NCI-H1105 treated with DMSO at 0.1 percent for 48 hours (cell line): Measurements from ENCODE around the gene C1orf174.

Source experiments
- DNase-seq: peaks from one replicate; lab custom pipeline; 2025; lab: John Stamatoyannopoulos, UW

The C1orf174 gene

DNA sequence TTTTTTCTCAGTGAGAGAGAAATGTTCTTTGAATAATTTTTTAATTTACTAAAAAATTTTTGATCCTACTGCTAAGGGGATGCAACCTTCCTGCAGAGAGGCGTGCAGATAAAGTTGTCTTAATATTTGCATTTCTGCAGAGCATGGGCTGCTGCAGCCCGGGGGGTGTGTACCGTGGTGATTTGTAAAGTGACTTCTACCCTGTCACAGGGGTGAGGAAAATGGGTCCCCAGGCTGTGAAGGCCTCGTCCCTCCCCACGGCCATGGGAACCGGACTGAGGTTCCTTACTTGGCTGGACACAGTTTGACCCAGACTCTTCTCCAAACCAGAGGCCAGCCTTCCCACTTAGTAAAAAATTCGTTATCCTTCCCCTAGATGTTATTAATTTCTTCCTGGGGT, 9.5 kb upstream of the C1orf174 start:
- no peak for DNase-seq

DNA sequence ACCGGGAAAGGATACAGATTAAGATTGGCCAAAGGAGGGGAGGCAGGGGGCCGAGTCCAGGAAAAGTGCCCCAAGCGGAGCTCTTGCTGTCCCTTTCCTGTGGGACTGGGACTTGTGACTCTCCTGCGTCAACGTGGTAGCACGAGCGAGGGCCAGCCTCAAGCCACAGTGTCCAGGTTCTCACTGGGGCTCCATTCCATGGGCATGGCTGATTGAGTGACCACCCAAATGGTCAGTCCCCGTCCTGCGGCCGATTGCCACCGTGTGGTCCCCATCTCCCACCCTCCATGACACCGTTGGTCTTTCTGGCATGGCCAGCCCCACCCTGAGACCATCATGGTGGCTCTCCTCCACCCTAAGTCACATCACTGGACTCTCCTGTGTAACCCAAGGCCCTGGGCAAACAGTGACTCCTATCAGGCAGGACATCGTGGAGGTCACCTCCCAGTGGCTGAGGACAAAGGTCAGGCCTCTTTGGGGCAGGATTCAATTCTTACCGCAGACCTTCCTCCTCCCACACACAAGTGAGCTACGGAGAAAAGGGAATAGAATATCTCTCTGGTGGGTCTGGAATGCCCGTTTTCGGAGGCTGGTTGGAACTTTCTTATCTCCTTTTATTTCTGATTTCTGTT, 8.9 kb upstream of the C1orf174 start:
- no peak for DNase-seq

DNA sequence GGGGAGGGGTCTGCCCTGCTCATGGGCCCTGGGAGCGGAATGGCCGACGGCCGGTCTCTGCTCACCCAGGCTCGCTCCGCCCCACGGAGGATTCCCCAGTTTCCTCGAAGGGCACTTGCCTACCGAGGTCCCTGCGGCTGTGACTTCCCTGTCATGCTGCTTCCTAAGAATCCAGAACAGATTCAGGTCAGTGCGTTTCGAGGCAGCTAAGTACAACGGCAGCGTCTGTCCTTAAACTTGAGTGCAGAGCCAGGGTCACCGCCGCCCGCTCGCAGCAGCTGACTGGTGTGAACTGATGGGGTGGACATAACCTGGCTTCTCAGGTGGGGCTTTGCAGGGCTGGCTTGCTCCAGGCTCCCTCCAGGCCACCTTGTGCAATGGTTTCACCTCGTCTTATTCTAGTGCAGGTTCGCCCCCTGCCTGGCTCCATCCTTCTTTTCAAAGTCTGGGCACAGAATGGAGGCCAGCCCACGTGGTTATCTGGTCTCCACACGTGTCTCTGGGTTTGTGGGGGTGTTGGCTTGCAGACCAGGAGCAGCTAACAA, 7.6 kb upstream of the C1orf174 start:
- no peak for DNase-seq

GRCh38 chr1:3907031-3907534, 7.0 kb upstream of the C1orf174 start:
- DNase-seq: no peak

DNA sequence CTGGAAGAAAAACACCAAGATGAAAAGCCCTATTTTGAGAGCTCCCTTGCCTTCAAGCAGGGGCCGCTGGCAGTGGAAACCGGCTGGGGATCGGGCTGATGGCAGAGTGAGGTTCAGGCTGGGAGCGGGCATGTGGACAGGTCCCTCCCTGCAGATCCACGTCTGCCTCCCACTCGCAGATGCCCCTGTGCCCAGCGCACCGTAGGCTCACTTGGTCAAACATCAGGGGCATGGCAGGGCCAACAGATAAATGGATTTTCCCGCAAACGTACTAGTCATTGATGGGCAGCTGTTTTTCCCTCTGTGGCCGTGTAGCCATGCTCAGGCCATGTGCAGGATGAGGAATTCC, 6.6 kb upstream of the C1orf174 start:
- no peak for DNase-seq

GRCh38 chr1:3905953-3906671, 6.0 kb upstream of the C1orf174 start:
- DNase-seq: no peak

DNA sequence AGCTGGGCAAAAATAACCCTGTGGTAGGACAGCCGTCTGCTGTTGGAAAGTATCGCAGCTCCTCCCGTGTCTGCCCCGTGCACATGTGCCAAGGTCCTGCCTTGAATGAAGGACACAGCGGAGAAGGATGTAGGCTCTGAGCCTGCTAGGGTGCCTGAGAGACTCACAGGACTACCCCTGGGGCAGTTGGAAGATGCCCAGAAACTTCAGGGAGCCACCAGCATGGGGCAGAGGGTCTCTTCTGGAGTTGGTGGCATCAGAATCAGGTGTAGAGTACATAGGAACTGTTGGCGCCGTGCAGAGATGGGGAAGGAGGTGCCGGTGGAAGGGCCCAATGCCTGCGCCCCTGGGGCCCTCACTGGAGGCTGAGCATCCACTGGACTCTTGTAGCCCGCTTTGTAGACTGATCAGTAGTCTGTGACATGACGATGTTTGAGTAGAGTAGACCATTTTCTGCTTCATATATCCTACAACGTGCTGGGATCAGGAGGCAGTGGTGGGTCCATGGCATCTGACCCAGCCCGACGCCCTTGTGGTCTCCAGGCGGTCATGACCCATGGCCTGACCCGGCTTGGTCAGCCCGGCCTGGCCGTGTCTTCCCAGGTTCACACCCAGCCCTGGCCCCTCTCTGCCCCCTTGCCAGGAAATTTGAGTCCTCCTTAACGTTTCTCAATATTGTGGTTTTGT, 5.3 kb upstream of the C1orf174 start:
- no peak for DNase-seq

GRCh38 chr1:3904843-3905185, 4.7 kb upstream of the C1orf174 start:
- DNase-seq: no peak

DNA sequence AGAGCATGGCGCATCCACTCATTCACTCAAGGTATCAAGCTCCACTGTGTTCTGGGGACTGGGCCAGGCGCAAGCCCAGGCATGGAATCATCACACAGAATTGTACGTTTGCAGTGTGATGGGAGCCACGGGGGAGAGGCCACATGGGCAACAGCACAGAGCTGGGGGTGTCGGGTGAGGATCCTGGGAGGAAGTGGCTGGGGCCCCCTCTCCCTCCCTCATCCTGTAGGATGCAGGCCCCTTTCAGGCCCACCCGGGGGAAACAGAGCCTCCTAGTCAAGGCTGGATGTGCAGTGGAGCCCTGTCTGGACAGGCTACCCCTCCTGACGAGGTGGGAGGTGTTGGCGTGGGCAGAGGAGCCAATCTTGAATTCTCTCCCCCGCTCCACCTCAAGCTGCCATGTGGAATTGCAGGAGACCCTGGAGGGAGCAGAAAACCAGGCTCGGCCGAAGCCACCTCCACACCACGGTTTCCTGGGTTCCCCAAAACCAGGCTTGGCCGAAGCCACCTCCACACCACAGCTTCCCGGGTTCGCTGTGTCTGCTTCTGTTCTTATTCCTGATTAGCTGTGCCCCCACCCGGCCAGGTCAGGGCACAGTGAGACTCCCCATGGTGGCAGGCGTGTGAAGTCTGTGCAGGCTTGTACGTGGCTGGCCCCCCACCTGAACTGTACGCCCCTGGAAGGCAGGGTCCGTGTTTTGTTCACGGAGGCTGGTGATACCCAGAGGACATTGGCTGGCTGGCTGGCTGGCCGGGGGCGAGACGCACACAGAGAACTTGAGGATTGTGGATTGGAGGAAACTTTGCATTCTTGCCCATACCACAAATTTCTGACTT, 4.2 kb upstream of the C1orf174 start:
- no peak for DNase-seq

DNA sequence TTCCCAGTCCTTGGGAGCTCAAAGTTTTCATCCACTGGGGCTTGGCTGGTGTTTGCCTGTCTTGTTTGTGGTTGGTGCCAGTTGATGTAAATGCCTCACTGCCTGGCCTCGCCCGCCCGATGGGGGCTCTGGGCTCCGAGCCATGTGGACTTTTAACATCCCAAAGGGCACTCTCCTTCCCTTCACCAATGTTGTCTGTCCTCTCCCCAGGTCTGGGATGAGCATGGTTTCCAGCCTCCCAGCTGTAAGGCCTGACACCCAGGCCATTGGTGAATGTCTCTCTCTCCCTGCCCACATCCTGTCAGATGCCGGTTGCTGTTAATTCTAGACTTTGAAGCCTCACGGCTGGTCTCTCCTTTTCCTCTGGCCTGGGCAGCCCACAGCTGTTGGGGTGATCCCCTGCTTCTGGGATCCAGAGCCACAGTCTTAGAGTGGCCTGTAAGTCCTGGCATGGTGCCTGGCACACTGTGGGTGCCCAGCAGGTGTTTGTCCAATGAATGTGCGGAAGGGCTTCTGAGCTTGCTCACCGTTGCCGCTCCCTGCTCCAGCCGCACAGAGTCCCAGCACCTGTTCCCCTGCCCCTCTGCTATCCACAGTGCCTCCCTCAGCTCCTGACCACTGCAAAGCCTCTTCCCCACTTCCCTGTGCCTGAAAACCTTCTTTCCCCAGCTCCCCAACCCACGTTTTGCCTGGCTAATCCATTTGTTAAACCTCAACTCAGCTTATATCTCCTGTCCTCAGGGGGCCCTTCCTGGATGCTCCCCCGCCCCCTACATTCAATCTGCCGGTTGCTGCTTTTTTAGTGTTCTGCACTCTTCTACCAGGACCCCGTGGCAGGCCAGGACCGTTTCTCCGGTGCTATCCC, 3.3 kb upstream of the C1orf174 start:
- DNase-seq: peak; percentile 68

DNA sequence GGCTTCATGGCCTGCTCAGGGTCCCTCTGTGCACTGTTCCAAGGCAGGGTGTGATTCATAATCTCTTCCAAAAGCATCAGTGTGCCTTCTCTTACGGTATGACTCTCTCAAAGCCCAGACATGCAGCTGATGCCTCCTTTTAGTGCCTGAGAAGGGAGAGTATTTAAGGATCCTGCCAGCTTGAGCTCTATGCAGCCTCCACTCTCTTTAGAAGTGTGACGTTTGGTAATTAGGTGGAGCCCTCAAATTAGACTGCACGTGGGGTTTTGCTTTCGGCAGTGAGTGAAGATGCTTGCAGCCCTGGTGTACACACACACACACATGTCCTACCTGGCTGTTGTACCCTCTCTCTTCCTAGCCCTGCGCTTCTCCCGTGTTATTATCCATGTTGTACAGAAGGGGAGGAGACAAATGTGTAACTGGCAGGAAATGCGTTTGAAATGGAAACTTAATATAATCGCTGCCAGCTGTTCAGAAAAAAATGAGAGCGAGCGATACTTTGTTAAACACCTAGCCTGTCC, 2.6 kb upstream of the C1orf174 start:
- DNase-seq: peak; percentile 44

DNA sequence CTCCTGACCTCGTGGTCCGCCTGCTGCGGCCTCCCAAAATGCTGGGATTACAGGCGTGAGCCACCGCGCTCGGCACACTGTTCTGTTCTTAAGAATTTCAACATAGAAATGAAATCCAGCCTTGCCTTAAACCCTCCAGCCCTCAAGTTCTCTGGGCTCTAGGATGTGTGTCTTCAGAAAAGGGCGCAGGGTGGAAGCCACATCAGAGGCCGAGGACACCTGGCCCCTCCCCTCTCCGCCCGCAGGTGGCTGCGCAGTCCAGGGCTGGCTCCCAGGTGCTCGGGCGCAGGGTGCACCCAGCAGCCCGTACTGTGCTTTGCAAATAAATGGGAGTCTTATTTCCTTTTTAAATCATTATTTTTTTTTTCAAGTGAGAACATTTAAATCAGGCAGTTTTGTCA, 2.0 kb upstream of the C1orf174 start:
- DNase-seq: no peak

GRCh38 chr1:3900969-3901529, 977 bp upstream of the C1orf174 start:
- DNase-seq: peak; percentile 30

- DNase-seq: peak; percentile 39
These were observed 320 bp downstream of the C1orf174 start for GRCh38 chr1:3899754-3900149.

GRCh38 chr1:3898994-3899753, 898 bp downstream of the C1orf174 start:
- DNase-seq: no peak

- no peak for DNase-seq
These were observed 1.7 kb downstream of the C1orf174 start for GRCh38 chr1:3898475-3898735.

DNA sequence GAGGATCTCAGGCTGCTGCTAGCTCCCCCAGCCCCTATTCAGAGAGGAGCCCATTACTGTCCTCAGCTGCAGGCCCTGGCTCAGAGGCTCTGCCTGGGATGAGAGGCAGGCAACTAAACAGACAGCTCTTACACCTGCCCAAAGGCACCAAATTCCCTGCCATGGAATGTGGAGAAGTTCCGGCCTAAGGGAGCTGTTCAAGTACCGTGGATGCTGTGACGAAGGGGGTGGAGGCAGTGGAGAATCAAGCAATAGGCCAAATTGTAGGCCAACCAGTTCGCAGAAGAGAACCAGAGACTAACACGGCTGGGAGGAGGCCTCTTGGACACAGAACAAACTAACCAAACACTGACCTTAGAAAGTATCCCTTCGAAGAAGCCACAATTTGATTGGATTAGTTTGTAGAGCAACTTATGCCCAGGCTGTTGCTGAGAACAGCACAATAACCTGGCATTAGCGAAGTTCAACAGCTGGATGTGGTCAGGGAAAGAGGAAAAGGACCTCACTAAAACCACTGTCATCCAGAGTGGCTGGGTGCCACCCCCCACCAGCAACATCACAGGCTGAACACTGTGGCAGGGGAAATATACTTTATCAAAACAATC, 3.6 kb downstream of the C1orf174 start:
- no peak for DNase-seq

- no peak for DNase-seq
These were observed 4.1 kb downstream of the C1orf174 start for GRCh38 chr1:3895951-3896325.

DNA sequence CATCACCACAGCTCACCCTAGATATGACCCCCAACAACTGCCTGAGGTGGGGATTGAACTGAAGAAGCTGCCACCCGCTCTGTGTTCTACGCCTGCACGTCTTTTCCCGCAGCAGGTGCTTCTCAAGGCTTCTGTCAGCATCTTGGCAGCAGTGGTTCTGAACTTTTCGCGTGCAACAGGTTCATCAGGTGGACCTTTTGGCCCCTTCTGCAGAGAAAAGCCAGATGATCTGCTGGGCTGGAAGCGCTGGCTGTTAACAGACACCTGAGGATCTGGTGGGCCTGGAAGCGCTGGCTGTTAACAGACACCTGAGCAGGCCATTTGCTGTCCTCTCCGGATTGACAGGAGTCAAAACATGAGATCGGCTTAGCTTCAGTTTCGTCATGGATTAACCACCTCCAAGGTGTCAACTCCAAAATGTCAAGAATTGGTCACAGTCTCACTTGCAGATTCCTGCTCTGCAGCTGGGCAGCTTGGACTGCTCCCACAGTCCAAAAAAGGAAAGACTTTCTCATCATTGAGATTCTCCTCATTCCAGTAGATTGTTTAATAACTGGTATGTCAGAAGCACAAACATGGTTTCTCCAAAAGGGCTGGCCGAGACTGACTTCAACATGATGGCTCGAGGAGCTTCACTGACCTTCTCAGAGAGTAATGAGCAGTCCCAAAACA, 4.7 kb downstream of the C1orf174 start:
- no peak for DNase-seq
